ENCODE results near the gene DNAJC17. TPM values are rescaled to one million over a fixed set of nuclear protein-coding genes. Genes with fewer than 3 reads are reported as not detected.

The DNAJC17 gene
- total RNA-seq, 1 donor, result 21.8 TPM

DNA sequence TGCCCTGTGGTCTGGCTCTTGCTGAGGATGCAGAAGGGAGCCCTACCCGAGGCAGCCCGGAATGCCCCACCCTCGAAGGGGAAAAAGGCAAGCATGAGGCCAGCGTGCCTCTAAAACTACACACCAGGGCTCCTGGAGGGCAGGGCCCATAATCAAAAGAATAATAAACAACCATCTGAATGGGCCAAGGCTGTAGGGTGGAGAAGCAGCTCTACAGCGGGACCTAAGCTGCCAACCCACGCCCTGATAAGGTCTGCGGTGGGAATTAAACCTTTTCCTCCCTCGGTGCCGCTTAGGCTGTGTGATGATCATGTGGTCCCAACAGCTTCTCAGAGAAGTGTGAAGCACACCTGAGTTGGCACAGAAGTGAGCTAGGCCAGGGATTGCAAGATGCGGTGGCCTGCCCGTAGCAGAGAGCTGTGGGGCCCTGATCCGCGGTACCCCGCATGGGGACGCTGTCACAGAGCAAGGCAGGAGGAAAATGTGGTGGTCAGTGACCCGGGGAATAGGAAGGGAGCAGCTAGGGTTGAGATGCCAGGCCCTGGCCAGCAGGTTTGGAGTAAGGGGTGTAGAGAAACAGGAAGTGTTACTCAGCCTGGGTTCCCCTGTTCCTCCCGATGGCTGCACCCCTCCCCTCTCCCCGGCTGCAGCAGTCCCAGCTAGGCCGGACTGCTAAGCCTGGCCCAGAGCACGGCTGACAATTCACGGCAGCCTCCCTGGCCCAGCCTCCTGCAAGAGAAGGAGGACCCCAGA, 38.6 kb downstream of the DNAJC17 start:
- peak in 2 of 3 donors; percentile 49 to 64 for DNase-seq (ENCODE audit: low read depth in 2 of 3, low spot score in 2 of 3)

DNA sequence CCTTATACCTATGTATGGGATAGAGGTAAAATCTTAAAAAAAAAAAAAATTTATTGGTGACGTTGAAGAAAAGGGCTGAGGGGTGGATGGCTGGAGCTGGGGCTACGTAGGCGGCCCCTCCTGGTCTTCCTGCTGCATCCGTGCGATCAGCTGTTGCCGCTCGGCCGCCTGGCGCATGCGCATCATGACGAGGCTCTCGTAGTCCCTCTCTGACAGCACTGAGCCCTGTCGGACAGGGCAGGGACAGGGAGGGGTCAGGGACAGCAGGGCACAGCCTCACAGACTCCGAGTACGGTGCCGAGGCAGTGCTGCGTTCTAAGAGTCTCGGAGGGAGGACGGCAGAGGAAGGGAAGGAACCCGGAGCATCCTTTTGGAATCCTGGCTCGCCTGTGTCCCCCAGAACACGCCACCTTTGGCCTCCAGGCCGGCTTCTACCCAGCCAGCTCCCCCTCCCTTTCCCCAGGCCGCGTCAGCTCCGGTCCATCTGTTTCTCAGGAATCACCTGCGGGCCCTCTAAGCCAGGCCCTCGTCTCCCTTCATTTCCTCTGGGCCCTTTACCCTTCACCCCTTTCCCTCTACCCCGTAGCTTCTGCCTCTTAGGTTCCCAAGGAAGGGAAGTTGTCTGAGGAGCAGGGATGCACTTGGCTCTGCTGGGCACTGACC, 39.3 kb downstream of the DNAJC17 start:
- no peak for DNase-seq (ENCODE audit: low read depth in 2 of 3, low spot score in 2 of 3)

DNA sequence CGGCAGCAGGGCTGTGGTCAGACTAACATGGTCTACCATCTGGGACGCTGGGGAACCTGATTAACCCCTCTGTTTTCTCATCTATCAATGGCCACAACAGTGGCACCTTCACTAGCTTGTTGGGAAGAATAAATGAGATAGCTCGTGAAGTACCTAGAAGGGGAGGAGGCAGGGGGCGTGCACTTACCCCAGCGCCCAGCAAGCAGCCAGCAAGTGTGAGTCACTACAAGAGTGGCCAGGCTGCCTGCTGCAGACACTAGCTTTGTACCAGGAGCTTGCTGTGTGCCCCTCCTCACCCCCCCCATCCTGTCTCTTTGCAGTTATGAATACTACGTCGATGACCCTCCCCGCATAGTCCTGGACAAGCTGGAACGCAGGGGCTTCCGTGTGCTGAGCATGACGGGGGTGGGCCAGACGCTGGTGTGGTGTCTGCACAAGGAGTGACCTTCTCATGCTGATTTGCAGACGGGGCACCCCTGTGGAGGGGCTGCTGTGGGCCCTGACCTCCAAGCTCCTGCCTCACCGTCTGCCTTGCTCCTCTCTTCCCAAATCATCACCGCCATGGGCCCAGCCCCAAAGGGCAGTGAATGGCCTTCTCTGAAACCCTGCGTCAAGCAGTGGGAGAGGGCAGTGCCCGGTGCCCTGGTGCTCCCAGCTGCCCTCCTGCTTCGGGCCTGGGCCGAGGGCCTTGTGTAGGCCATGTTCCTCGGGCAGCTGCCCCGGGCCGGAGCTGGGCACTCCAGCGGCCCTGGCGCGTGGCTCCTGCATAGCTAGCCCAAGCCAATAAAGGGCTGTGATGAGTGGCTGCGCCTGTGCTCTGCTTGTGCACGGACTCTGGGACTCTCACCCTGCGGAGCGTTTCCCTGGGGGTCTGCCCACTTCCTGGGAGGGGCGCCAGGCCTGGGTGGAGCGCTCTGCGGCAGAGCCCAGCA, 40.1 kb downstream of the DNAJC17 start:
- DNase-seq (ENCODE audit: low read depth in 2 of 3, low spot score in 2 of 3), result no peak

DNA sequence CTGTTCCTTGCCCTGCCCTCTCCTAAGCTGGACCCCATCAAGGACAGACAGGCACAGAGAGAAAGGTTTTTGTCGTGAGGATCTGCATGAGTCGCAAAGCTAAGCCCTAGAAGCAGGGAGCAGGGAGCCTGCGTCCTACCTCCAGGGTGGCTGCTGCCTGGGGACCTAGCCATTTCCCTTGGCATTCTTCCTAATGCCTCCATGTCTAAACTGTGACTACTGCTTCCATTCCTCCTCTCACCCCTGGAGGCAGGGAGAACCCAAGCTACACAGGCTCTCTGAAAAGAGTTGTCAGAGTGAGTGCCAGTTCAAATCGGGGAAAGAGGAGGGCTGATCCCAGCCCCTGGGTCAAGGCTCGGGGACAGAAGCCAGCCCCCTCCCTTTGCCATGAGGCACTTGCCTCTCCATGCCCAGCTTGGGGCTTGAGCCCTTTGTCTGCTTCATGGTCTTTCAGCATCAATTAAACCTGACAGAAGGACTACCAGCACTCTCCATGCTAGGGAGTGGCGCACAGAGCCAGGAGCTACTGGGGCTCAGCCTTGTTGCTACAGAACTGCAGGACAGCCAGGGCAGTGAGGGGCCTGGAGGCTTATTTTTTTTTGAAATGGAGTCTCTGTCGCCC, 41.0 kb downstream of the DNAJC17 start:
- DNase-seq (ENCODE audit: low read depth in 2 of 3, low spot score in 2 of 3), result no peak

DNA sequence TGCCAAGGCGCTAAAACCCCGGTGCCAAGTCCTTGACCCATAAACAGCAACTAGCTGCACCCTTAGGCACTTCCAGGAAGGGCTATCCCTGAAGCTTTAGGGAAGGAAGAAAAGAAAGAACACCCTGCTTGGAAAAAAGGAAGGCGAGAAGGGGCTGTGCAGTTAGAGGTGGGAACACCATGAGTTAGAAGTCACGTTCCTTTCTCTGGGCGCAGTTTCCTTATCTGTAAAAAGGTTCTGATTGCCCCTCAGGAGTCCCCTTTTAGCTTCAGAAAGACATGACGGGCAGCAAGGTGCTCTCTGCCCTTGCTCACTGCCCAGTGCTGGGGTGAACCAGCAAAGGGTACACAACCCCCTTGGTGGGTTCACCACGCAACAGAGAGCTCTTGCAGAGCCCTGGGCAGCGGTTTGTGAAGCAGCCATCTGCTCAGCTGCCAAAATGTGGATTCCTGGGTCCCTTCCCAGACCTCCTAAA, 42.6 kb downstream of the DNAJC17 start:
- DNase-seq (ENCODE audit: low read depth in 2 of 3, low spot score in 2 of 3), result no peak

DNA sequence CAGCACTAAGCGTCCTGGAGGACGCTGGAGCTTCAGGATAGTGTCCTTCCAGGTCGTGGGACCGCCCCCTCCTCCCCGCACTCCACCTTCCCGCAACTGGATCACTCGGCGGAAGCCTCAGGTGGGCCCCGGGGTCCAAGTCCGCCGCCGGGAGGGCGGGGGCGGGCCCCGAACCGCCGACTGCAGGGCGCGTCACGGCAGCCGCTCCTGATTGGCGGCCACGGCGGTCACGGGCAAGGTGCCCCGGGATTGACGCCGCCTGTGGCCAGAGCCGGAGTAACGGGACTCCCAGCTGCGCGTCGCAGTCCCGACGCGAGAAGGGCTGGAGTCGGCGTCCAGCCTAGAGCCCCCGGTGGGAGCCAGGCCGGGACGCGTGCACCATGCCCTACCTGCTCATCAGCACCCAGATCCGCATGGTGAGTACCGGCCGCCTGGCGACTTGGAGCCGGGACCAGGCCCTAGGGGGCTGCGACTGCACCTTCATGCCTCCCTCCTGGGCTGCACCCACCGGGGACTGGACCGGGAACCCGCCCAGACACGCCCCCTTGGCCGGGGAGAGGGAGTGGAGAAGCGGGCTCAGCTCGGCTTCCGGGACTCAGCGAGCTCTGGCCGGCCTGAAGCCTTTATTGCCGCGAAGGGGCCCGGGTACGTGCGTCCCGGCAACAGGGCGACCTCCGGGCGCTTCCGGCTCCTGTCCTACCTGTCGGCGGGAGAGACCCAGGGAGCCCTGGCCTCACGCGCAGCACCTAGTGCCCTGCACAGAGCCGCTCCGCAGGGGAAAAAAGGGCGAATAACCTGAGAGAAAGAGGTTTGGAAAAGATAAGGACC, 43.3 kb downstream of the DNAJC17 start, which contains the start of gene GCHFR:
Gene GCHFR (plus strand): TSS at position 268 of the 828 bp plus-strand sequence. CDS start 113 bp downstream, at position 381.
- peak in 2 of 3 donors; percentile 62 to 70 for DNase-seq (ENCODE audit: low read depth in 2 of 3, low spot score in 2 of 3)

DNA sequence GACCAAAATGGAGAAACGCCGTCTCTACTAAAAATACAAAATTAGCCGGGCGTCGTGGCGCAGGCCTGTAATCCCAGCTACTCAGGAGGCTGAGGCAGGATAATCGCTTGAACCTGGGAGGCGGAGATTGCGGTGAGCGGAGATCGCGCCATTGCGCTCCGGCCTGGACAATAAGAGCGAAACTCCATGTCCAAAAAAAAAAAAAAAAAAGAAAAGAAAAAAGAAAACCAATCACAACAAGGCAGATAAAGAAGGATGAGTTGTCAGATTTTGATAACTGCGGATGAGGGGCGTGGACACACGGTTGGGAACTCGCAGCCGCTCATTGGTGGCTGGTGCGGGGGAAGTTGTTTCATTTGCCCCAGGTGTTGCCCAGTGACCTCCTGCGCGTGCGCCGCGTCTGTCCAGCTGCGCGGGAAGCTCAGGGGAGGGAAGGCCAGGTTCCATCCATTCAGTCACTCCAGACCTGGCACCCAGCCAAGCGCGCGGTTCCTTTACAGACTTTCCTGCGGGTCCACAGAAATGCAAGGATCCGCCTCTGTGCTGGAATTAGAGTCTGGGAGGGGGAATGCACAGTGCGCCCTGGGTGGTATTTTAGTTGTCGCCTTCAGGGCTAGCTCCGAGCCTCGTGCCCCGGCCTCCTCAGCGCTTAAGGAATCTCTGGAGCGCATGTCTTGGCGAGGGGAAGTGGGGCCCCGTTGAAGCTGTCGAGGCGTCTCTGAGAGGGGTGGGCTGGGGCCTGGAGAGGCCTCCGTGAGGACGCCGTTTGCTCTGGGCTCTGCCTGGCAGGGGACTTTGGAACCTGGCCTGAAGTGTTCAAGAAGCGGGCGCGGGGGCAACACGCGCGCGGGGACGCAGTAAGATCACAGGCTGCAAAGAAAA, 44.1 kb downstream of the DNAJC17 start:
- peak in 1 of 3 donors; percentile 55 for DNase-seq (ENCODE audit: low read depth in 2 of 3, low spot score in 2 of 3)

DNA sequence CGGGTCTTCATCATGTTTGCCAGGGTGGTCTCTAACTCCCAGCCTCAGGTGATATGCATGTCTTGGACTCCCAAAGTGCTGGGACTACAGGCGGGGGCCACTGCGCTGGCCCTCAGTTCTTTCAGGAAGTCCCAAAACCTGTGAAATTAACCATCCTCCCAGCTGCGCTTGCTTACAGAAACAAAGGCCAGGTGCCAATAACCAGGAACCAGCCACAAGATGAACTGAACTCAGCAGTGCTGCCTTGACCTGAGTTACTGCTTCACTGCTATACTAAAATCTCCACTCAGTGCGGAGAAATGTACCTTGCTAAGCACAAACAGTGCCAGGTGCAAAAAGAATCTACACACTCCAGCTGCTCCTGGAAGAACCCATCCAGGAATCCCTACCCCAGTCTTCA, 47.3 kb downstream of the DNAJC17 start:
- no peak for DNase-seq (ENCODE audit: low read depth in 2 of 3, low spot score in 2 of 3)

DNA sequence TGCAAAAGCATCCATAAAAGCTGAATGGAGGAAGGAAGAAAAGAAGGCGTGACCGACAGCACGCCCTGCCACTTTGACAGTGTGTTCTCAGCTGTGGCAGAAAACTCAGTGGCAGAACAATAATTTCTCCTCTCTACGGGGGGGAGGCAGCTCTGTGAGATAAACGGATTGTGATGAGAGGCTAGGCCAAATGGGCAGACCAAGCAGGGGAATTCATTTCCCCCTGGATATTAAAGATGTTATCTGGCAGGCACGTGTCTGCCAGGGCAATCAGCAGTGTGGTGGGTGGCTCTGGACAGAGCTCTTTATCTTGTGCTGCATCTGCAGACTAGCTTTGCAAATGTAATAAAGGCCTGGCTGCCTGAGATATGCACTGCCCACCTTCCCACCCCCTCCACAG, 50.3 kb downstream of the DNAJC17 start:
- peak in 1 of 3 donors; percentile 31 for DNase-seq (ENCODE audit: low read depth in 2 of 3, low spot score in 2 of 3)

DNA sequence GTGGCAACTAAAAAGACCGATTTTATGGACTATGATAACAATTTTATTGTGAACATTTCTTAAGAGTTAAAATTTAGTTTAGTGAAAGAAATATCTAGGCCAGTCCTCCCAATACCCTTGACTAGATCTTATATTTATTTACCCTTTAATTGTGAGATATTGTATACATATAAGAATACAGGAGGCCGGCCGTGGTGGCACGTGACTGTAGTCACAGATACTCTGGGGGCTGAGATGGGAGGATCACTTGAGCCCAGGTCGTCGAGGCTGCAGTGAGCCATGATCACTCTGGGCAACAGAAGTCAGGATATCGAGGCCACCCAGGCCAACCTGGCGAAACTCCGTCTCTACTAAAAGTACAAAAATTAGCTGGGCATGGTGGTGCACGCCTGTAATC, 51.5 kb downstream of the DNAJC17 start:
- no peak for DNase-seq (ENCODE audit: low read depth in 2 of 3, low spot score in 2 of 3)

DNA sequence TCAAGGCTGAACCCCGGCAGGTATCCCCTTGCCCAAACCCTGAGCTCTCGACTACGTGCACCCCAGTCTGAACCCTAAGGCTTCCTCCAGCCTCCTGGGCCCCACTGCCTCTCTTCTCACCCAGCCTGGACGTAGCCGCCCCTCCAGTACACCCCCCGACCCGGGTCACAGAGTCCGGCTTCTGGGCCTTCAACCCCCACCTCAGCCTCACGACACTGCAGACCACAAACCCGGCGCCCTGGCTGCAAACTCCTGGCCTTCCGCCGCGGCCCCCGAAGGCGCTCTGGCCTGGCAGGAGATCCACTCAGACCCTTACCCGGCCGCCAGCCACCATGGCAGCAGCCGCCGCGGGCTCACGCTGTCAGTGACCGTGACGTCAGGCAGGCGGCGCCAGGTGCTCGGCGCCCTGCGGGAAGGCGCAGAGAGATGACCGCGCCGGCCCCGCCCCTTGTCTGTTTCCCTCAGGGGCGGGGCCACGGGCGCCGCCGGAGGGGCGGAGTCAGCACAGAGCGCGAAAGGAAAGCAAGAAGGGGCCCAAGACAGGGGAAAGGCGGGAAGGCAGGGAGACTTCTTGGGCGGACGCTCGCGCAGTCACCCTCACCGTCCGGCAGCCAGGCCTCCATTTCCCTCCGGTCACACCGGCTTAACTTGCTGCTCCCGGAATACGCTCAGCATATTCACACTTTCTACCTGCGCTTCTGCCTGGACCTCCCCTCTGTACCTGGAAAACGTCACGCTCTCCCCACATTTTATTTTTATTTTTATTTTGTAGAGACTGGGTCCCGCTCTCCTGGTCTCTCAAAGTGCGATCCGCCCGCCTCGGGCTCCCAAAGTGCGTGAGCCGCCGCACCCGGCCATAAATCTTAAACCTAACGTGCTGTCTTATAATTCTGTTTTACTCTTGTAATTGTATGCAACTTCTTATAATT, 52.1 kb downstream of the DNAJC17 start, which contains the start of gene RMDN3:
Gene RMDN3 (minus strand): TSS at position 372 of the 929 bp plus-strand sequence. CDS start 471 bp downstream, outside the sequence.
- DNase-seq (ENCODE audit: low read depth in 2 of 3, low spot score in 2 of 3), result peak; percentile 93 to 94 (median 93)

DNA sequence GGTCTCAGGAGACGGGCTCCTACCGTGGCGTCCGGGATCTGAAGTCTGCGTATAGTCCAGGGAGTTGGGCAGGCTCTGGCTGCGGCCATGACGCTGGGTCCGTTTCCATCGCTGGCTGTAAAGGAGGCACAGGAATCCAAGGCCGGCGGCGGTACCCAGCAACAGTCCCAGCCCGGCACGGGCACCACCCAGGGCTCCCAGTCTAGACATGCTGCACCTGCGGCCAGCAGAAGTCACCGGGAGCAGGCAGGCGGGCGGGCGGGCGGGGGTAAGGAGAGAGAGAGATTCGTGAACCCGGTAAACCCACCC, 52.7 kb downstream of the DNAJC17 start:
- no peak for DNase-seq (ENCODE audit: low read depth in 2 of 3, low spot score in 2 of 3)

DNA sequence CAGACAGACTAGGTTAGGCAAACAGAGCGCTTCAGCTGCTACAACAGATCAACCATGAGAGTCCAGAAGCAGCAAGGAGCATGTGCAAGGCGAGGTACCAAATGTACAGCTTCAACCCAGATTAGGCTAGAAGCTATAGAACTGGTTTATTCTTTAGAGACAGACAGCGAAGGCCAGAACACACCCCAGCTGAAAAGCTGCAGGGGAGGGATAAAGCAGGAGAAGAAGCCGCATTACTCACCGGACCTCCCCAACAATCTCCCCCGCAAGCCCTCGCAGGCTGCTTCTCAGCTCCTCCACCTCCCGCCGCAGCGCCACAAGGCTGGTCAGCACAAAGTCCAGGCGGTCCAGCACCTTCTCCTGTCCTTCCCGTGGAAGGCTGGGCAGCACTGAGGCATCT, 55.5 kb downstream of the DNAJC17 start:
- no peak for DNase-seq (ENCODE audit: low read depth in 2 of 3, low spot score in 2 of 3)

DNA sequence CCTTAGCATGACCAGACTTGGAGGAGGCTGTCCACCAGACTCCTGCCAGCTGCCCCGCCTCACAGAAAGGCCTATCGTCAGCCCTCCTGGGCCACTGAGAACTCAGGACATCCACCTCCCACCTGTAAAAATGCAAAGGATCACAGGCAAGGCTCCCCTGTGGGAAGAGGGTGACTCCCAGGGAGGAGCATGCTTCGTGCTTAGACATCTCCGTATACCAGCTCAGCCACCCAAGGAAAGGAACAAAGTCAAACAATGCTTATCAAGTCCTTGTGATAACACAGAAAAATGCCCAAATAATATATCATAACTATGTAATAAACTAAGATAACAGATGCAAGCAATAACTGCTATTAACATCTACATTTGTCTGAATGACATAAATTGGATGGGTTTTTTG, 56.4 kb downstream of the DNAJC17 start:
- no peak for DNase-seq (ENCODE audit: low read depth in 2 of 3, low spot score in 2 of 3)

DNA sequence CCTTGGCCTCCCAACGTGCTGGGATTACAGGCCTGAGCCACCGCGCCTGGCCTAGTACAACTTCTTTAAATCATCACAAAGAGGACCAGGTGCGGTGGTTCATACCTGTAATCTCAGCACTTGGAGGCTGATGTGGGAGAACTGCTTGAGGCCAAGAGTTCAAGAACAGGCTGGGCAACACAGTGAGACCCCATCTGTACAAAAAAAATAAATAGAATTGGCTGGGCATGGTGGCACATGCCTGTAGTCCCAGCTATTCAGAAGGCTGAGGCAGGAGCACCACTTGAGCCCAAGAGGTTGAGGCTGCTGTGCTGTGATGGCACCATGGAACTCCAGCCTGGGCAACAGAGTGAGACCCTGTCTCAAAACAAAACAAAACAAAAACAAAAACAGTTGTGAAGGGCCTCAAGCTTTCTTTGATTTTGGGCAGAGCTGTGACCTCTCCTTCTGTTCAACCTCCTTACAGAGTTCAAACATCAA, 58.1 kb downstream of the DNAJC17 start:
- no peak for DNase-seq (ENCODE audit: low read depth in 2 of 3, low spot score in 2 of 3)

DNA sequence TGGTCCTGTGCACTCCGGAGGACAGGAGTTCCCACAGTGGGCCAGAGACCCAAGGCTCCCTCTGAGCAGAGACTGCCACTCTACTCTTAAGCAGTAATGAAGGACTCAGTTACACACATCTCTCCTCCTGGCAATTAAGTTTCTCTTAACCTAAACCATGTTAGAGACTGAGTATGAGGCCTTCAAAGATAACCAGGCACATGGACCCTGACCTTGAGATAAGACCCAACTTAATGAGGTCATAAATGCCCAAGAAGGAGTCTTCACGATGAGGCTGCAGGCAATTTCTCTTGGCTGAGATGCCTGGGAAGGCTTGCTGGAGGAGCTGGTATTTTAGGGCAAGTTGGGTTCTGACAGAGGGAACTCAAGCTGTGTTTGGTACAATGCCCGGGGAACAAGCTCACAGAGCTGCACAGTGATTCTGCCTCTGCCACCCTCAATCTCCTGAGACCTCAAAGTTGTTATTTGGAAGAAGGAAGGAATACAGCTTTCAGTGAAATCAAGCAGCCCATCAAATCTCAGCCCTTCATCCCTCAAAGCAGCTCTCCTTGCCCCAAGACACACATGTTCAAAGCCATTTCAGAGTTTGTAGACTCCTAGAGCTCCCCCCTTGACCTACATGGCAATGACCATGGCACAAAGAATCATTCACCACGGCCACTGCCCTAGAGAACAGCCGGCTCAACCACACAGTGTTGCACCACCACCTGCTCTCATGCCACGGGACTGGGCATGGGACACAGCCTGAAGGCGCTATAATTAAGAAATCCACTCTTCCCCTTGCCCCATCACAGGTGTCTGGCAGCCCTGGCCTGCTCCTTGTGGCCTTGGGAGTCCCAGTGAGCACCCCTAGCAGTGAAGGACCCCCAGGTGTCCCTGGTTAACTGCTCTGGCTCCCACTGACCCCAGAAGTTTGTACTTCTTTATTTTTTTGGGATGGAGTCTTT, 59.3 kb downstream of the DNAJC17 start:
- no peak for DNase-seq (ENCODE audit: low read depth in 2 of 3, low spot score in 2 of 3)
